Uterus (tissue), 4 donors: ENCODE measurements around the gene NKAP. TPM values are rescaled to one million over a fixed set of nuclear protein-coding genes. Genes with fewer than 3 reads are reported as not detected.
"Not testable (repeated sequence)": the region's sequence is repeated elsewhere in the genome, so short reads cannot be mapped to it uniquely, and the experiment has no call there.

ENCODE experiments used
- DNase-seq, 2 donors: peaks; one replicate each; pipeline ENCODE4 v3.0.0-alpha.2; 2019 to 2020
- H3K27ac ChIP-seq, 2 donors: fragments of 200-600 bp; sonication (generic); 1 replicate in 1 of 2; 2 replicates in 1 of 2; pipeline ENCODE4 v1.5.1; 2016 to 2018
- H3K27me3 ChIP-seq, 2 donors: fragments of 200-600 bp; sonication (generic); one replicate each; pipeline ENCODE4 v1.5.1; 2018 to 2019; ENCODE audit warnings: control low read depth in 1 of 2
- H3K36me3 ChIP-seq, 2 donors: fragments of 200-600 bp; sonication (generic); one replicate each; pipeline ENCODE4 v1.5.1; 2019; ENCODE audit warnings: control low read depth in 1 of 2
- H3K4me1 ChIP-seq, 2 donors: fragments of 200-600 bp; sonication (generic); one replicate each; pipeline ENCODE4 v1.5.1; 2018 to 2019; ENCODE audit warnings: control low read depth in 1 of 2
- H3K4me3 ChIP-seq, 2 donors: fragments of 200-600 bp; sonication (generic); 1 replicate in 1 of 2; 2 replicates in 1 of 2; pipeline ENCODE4 v1.5.1; 2018 to 2019; ENCODE audit warnings: mild to moderate bottlenecking in 1 of 2
- H3K9me3 ChIP-seq, 2 donors: fragments of 200-600 bp; sonication (generic); one replicate each; pipeline ENCODE4 v1.5.1; 2019; ENCODE audit warnings: control low read depth in 1 of 2
- CTCF ChIP-seq, 4 experiments: fragments of 200-600 bp in 2 of 4; fragments of 450-650 bp in 2 of 4; sonication (generic) in 2 of 4; IDR thresholded peaks; one replicate each; pipeline ENCODE4 v1.5.1; 2016 to 2019; ENCODE audit warnings: antibody characterized with exemption in 4 of 4, mild to moderate bottlenecking in 2 of 4, moderate library complexity in 1 of 4
- POLR2A ChIP-seq, 2 donors: fragments of 450-650 bp; IDR thresholded peaks; one replicate each; pipeline ENCODE4 v1.6.1; 2016; ENCODE audit warnings: antibody characterized with exemption in 2 of 2, mild to moderate bottlenecking in 1 of 2, moderate library complexity in 1 of 2
- intact Hi-C: fragments of 100-400 bp; cut with DNase I; formaldehyde crosslinking; loops from one replicate; pipeline ENCODE4 v1.15.1; 2023; ENCODE audit warnings: low total_unique reads
- total RNA-seq, 4 donors: library from RNA; depleted of rRNA in 3 of 4; stranded (reverse); fragments of >200 nt in 3 of 4; gene quantifications; one replicate each; pipeline versions ENCODE4 v1.1.0 to v1.2.4, GENCODE V29; 2014 to 2023
- donor health status: DM: yes; HTN: yes; CAD: no.

NKAP gene
- total RNA-seq, 4 donors from 2014 or later: 1.5 to 13.7 (median 5.9) TPM

DNA sequence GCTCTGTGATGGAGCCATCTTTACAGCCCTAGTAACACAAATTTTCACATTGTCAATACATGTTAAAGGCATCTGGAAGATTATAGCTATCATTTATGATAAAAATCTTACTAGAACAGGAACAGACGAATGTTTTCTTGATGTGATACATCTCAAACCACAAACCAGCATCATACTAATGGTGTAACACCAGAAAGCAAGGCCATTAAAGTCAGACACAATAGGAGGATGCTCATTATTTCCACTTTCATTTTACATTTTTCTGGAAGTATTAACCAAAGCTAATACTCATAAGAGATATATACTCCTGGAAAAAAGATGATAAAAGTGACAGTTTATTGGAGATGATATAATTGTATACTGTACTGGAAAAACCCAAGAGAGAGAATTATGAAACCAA lies 42.6 kb downstream of the NKAP start:
- intact Hi-C loops: no loop called here
- no peaks in the 10 kb centered on the region for H3K4me1 ChIP-seq
- no peak overlapping the region for H3K4me3 ChIP-seq
- no peaks in the 10 kb centered on the region for H3K27me3 ChIP-seq
- H3K27ac ChIP-seq: no peak overlapping the region
- no peaks in the 10 kb centered on the region for H3K9me3 ChIP-seq
- TF ChIP-seq CTCF (IDR thresholded peaks at IDR 0.05) (no peak), POLR2A (IDR thresholded peaks at IDR 0.05) (no peak)
- no peaks in the 10 kb centered on the region for H3K36me3 ChIP-seq
- DNase-seq: no peak

DNA sequence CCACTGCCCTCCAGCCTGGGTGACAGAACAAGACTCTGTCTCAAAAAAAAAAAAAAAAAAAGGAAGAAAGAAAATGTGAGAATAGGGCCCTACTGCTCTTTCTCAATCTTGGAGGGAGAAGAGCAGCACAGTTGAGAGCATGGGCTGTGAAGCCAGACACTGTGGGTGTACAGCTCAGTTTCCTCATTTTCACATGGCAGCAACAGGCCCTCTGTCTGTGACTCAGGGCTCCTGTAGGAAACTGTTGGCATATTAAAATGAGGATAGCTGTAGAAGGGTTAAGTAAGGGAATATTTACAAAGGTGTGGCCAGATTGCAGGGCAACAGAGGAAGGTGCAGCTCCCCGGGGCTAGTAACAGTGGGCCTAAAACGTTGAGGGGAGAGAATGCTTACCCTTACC lies 44.4 kb downstream of the NKAP start:
- TF ChIP-seq CTCF (IDR thresholded peaks at IDR 0.05) (no peak), POLR2A (IDR thresholded peaks at IDR 0.05) (no peak)
- H3K27me3 ChIP-seq: no peaks in the 10 kb centered on the region
- intact Hi-C loops: no loop called here

DNA sequence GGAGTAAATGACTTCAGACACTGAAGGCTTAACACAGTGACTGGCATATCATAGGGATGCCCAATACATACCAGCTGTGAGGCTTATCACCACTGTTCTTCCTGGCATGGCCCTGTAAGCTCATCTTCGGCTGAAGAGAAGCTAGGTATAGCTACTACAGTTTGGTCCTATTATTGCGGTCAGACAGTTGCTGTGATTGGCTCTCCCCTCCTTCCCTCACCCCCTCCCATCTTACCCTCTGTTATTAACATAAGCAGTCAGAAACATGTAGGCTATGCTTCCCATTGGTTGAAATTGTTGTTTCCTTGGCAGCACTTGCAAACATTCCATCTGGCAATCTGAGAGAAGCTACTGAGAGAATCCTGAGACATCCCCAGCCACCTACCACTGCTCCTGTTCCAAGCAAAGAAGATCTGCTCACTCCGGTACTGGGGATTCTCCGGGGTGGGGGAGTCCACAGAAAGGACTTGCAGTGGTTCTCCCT lies 47.7 kb downstream of the NKAP start, which contains the start of gene AKAP14:
Gene AKAP14, plus strand, starts transcription at position 51 of the 484 bp plus-strand sequence. CDS start 7,331 bp downstream, outside the sequence.
- Histone ChIP-seq H3K9me3 (no peaks in the 10 kb centered on the region), H3K27me3 (no peaks in the 10 kb centered on the region), H3K4me1 (no peaks in the 10 kb centered on the region), H3K27ac (no peak within 1 kb of the TSS), H3K36me3 (no peaks in the 10 kb centered on the region), H3K4me3 (no peak within 1 kb of the TSS)
- no peak for DNase-seq
- intact Hi-C loops: no loop called here
- TF ChIP-seq CTCF (IDR thresholded peaks at IDR 0.05) (no peak), POLR2A (IDR thresholded peaks at IDR 0.05) (no peak)

More for the DNA sequence above, 44.4 kb downstream of the NKAP start:
- no peaks in the 10 kb centered on the region for H3K9me3 ChIP-seq
- no peak overlapping the region for H3K4me3 ChIP-seq
- H3K36me3 ChIP-seq: no peaks in the 10 kb centered on the region
- no peak overlapping the region for H3K27ac ChIP-seq
- no peak for DNase-seq
- H3K4me1 ChIP-seq: no peaks in the 10 kb centered on the region

- not testable (repeated sequence) for H3K27ac ChIP-seq, DNase-seq
Measured at GRCh38 chrX:119891961-119892692, 51.4 kb downstream of the NKAP start.

DNA sequence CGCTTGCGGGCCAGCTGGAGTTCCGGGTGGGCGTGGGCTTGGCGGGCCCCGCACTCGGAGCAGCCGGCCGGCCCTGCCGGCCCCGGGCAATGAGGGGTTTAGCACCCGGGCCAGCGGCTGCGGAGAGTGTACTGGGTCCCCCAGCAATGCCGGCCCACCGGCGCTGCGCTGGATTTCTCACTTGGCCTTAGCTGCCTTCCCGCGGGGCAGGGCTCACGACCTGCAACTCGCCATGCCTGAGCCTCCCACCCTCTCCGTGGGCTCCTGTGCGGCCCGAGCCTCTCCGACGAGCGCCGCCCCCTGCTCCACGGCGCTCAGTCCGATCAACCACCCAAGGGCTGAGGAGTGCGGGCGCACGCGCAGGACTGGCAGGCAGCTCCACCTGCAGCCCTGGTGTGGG lies 52.9 kb downstream of the NKAP start:
- H3K4me1 ChIP-seq, H3K36me3 ChIP-seq, H3K4me3 ChIP-seq, intact Hi-C loops, H3K9me3 ChIP-seq, H3K27me3 ChIP-seq, H3K27ac ChIP-seq, DNase-seq: not testable (repeated sequence)

More at GRCh38 chrX:119891961-119892692, 51.4 kb downstream of the NKAP start:
- H3K9me3 ChIP-seq, H3K4me1 ChIP-seq, H3K36me3 ChIP-seq, intact Hi-C loops, H3K4me3 ChIP-seq, H3K27me3 ChIP-seq: not testable (repeated sequence)

- Histone ChIP-seq H3K27me3 (no peaks in the 10 kb centered on the region), H3K27ac (no peak overlapping the region), H3K4me1 (no peaks in the 10 kb centered on the region), H3K4me3 (peak overlapping the region in 1 of 2 donors; percentile 23), H3K36me3 (no peaks in the 10 kb centered on the region), H3K9me3 (no peaks in the 10 kb centered on the region)
- DNase-seq: peak; percentile 24 to 37
- TF ChIP-seq CTCF (IDR thresholded peaks at IDR 0.05) (peak in 3 of 4 experiments; percentile 7 to 28 (median 17)), POLR2A (IDR thresholded peaks at IDR 0.05) (no peak)
- intact Hi-C loops: no loop called here
Measured at GRCh38 chrX:119887721-119888425, 55.7 kb downstream of the NKAP start.
